Eye (tissue), 1 donor: Measurements from ENCODE around the gene DHX38.

Source experiments
- DNase-seq: peaks from one replicate; pipeline ENCODE4 v3.0.0-alpha.2; 2015

DHX38 gene

DNA sequence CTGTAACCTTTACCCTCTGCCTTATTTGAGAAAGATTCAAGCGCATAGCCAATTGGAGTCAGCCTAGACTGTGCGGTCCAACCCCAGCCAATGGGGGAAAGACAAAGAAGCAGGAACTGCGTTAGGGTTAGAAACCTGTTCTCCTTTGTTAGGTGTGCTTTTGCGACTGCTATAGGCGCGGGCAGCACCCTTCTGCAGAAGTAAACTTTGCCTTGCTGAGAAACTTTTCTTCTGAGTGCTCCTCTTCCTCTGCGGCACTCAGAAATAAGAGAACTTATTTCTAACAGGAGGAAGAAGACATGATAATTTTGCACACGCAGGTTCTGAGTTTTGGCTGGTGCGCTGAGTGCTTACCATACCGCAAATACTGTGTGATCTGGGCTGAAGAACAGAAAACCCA is 9.2 kb upstream of the DHX38 start:
- no peak for DNase-seq

DNA sequence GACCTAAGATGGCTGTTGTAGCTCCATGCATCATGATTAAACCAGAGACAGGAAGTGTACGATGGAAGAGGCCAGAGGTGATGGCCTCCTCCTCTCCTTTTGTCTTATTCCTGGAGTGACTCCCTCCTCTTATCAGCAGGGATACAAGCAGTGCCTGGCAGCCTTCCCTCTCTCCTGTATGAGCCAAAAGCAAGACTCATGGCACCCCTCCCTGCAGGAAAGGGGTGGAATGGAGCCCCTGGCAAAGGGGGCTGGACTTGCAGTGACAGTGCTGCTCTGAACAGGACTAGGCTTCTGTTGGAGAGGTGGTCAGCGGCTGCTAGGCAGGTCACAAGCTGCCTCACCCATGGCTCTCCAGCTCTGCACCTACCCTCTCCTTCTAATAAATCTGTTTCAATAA is 8.6 kb upstream of the DHX38 start:
- no peak for DNase-seq

DNA sequence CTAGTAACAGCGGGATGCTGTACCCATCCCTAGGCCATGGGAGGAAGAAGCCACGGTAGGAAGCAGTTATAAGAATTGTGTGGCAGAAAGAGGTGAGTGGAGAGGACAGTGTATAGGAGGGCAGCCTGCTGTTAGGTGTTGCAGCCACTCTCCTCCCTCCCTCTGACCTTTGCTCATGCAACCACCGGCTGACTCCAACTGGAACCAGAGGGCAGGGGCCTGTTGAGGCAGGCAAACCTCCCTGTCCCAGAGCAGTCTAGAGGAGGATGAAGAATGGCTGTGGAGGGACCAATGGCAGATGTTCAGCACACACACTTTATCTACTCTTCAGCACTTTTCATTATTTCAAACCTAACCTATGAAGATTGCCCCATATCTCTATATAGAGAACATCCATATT is 2.4 kb upstream of the DHX38 start:
- no peak for DNase-seq

DNA sequence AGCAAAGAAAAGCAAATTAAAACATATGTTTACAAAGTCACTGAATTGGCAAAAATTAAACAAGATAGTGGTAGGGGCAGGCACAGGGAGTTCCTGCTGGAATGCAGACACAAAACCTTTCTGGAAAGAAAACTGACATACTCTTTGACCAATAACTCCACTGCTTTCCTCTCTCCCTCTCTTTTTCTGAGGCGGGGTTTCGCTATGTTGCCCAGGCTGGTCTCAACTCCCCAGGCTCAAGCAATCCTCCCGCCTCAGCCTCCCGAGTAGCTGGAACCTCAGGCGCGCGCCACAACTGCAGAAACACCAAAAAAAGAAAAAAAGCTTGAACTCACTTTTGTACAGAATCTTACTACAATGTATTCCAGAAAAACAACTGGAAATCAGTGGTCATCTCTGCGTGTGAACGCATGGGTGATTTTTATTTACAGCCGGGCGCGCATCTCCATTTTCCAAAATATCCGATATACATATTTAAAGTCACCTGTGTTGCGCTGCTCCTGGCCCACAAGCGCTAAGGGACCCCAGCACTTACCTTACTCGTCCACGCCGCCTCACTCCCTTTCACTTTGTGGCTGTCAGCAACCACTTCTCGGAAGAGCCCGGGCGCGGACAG is 707 bp upstream of the DHX38 start:
- DNase-seq: peak; percentile 53

DNA sequence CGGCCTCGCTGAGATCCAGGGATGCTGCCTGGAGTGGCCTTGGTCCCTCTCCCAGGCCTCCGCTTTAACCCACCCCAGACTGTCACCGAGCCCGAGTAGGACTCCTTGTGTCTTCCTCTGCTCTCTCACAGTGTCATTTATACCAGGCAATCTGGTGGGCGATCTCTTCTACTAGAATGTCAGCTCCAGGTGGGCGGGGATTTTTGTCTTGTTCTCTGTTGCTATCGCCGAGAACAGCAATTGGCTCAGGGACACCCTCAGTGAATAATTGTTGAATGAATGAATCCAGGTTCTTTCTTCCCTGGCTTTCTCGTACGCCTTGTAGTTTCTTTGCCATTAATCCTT is 591 bp downstream of the DHX38 start:
- DNase-seq: no peak

DNA sequence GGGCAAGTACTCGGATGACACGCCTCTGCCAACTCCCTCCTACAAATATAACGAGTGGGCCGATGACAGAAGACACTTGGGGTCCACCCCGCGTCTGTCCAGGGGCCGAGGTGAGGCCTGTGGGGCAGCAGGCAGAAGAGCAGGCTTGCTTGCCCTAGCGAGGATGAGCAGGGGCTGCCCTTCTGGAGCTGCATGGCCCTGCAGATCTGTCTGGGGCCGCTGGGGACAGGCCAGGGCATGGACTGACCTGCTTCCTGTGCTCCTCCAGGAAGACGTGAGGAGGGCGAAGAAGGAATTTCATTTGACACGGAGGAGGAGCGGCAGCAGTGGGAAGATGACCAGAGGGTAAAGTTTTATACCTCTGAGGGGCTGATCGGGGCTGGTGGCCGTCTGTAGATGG is 5.3 kb downstream of the DHX38 start:
- DNase-seq: no peak

DNA sequence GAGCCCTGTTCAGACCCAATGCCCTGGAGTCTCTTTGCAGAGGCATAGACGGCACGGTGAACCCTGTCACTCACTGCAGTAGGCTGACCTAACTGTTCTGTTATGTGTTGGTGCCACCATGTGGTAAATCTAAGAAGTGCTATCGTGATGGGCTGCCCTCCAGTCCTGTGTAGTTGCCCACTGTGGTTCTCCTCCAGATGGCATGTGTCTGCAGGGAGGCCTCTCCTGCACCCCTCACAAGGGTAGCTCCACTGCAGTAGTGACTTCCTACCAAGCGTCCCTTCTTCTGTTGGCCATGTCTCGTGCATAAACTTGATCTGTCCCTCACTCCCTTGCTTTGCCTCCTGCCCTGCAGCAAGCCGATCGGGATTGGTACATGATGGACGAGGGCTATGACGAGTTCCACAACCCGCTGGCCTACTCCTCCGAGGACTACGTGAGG is 5.8 kb downstream of the DHX38 start:
- DNase-seq: peak; percentile 82

DNA sequence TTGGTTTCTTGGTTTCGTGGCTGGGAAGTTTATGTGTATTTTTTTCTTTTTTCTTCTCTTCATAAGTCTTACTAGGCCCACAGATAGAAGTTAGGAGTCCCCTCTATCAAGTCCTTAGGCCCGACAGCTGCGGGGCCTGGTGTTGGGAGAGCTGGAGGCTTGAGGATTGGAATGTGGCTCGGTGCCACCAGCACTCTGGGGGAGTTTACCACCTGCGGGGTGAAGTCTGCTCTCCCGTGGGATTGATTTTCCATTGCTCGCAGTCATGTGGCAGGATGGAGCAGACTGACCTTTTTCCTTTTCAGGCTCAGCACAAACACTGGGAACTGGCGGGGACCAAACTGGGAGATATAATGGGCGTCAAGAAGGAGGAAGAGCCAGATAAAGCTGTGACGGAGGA is 7.5 kb downstream of the DHX38 start:
- no peak for DNase-seq

DNA sequence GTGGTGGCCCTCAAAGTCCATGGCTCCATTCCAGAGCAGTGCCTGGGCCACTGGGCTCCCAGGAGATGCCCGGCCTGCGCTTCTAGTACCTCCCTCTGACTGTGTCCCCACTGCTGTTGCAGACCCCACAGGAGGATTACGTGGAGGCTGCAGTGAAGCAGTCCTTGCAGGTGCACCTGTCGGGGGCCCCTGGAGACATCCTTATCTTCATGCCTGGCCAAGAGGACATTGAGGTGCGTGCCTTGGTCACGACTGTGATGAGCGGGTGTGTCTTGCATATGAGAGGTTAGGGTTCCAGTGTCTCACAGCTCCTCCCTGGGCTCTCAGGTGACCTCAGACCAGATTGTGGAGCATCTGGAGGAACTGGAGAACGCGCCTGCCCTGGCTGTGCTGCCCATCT is 11.3 kb downstream of the DHX38 start:
- no peak for DNase-seq

DNA sequence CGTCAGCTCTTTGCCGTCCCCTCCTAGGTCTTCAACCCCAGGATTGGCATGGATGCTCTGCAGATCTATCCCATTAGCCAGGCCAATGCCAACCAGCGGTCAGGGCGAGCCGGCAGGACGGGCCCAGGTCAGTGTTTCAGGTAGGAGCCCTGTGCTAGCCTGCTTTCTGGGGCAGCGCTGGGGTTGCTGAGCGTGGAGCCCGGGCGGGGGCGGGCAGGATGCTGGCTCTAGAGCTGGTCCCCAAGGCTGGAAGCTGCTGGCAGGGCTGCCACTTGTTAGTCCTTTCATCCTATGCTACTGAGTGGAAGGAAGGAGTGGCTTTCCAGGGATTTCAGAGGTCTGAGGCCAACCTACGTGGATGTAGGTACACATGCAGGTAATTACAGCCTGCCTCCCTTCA is 12.3 kb downstream of the DHX38 start:
- DNase-seq: no peak

DNA sequence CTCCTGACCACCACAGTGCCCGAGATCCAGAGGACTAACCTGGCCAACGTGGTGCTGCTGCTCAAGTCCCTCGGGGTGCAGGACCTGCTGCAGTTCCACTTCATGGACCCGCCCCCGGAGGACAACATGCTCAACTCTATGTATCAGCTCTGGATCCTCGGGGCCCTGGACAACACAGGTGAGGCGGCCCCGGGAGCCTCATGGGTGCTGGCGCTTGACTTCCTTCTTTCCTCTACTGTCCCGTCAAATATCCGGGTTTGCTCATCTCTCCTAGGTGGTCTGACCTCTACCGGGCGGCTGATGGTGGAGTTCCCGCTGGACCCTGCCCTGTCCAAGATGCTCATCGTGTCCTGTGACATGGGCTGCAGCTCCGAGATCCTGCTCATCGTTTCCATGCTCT is 13.7 kb downstream of the DHX38 start:
- no peak for DNase-seq

DNA sequence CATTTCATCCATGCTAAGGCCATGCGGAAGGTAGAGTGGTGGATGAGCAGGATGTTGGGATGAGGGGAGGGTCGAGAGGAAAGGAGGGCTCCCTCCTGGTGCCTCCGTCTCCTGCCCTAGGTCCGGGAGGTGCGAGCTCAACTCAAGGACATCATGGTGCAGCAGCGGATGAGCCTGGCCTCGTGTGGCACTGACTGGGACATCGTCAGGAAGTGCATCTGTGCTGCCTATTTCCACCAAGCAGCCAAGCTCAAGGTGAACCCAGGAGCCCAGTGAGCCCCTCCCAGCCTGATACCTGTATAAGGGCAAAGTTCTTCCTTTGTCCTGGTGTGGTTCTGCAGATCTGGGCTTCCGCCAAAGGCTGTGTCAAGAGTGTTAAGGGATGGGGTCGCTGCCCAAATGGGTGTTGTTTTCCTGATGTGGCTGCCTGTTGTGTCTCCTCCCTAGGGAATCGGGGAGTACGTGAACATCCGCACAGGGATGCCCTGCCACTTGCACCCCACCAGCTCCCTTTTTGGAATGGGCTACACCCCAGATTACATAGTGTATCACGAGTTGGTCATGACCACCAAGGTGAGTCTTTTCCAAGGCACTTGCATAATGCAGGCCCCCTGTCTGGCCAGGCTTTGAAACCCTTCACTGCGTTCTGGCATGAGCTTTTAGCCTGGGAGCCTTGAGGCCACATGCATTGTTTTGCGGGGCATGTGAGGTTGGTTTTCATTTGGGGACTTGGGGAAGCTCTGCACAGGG is 14.9 kb downstream of the DHX38 start:
- no peak for DNase-seq

DNA sequence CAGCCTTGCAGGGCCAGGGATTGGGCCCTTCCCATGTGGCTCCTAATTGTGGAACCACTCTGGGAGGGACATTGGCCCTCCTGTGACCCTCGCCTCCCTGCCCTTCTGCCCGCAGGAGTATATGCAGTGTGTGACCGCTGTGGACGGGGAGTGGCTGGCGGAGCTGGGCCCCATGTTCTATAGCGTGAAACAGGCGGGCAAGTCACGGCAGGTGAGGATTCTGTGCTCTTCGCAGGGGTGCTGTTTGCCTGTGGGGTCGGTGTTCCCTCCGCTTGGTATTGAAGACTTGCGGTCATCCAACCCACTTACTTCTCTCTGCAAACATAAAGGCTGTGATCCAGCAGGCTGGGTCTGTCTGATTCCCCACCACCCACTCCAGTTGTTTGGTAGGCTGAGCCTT is 15.7 kb downstream of the DHX38 start:
- DNase-seq: no peak

DNA sequence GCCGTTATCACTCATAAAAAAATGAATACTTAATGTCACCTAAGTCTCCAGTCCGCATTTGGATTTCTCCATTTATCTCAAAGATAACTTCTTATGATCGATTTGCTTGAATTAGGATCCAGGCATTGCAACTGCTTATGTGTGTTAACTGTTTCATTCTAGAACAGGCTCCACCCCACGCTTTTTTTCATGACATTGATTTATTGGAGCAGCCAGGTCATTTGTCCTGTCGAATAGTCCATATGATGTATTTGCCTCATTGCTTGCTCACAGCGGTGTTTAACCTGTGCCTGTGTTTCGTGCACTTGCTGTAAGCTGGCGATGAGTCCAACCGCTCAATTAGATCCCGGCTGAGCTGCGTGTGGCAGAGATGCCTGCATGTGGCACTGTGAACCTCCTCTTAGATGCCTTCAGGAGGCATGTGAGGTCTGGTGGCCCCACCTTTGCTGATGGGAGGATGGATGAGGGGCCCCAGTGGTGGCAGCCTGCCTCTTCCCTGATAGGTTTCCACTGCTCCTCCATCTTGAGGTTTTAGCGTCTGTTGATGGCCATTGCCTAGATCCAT is 16.4 kb downstream of the DHX38 start:
- DNase-seq: no peak

DNA sequence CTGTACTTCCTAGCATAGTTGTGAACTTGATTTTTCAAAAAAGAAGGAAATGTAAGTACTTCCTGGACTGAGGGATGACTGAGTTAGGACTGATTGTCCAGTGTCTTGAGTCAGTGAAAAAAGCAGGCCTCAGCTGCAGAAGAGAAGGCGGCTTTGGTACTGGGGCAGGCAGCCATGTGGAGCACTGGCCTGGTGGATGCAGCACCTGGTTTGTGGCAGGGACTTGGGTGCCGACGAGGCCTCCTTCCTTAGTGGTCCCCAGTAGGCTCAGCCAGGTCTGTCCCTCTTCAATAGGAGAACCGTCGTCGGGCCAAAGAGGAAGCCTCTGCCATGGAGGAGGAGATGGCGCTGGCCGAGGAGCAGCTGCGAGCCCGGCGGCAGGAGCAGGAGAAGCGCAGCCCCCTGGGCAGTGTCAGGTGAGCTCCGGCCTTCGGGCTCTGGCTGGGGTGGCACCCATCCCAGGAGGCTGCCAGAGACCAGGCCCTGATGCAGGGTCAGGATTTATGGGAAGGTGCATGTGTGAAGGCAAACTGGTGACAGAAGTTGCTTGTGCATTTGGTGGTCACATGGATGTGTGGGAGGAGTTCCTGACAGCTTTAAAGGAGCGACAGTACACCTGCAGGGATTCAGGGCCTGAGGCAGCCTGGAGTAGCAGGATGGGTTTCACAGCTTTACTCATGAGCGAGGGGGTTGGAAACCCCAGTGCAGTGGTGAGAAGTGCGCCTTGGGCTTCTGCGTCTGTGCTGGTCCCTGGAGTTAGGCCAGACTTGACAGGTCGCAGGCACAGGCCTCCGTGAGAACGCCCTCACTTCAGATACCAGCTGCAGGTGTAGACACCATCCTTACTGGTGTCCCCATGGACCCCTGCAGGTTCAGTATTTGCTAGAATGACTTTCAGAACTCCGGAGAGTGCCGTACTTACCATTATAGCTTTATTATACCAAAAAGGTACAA is 17.3 kb downstream of the DHX38 start:
- DNase-seq: no peak

DNA sequence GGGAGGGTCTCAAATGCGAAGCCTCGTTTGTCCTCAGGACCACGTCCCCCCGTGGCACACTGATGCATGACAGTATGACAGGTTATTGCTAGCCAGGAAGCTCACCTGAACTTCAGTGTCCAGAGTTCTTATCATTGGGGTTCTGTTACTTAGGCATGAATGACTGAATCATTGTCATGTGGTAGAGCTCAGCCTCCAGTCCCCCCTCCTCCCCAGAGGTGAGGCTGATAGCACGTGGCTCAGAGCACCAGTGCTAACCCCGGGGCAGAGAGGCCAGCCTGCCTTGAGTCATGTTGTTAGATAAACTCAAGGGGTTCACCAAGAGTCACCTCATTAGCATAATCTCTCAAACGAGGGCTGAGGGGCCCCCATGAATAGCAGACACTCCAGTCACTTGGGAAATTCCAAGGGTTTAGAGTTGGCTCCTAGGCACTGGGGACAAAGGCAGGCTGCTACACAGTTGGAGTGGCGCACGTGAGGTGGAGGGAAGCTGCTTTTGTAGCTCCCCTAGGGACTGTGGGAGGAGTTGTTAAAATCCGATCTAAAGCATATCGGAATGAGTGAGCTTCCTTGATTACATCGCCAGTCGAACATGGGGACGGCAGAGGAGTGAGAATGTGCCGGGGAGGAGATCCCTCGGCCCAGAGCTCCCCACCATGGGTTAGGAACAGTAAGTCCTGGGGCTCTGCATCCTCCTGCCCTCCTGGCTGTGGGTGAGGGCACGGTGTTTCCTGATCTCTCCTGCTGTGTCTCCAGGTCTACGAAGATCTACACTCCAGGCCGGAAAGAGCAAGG is 18.2 kb downstream of the DHX38 start:
- no peak for DNase-seq

DNA sequence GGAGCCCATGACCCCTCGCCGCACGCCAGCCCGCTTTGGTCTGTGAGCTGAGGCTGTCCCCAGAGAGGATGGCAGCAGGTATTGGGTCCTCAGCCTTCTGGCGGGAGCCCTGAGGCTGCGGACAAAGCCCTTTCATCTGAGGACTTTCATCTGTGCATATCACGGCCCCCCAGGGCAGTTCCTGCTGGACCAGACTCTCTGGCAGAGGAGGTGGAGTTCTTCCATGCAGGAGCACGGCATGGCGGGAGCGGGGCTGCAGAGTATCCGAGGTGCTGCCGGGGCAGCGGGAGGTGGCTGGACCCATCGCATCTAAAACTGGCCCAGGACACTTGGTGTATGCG is 18.8 kb downstream of the DHX38 start:
- no peak for DNase-seq

DNA sequence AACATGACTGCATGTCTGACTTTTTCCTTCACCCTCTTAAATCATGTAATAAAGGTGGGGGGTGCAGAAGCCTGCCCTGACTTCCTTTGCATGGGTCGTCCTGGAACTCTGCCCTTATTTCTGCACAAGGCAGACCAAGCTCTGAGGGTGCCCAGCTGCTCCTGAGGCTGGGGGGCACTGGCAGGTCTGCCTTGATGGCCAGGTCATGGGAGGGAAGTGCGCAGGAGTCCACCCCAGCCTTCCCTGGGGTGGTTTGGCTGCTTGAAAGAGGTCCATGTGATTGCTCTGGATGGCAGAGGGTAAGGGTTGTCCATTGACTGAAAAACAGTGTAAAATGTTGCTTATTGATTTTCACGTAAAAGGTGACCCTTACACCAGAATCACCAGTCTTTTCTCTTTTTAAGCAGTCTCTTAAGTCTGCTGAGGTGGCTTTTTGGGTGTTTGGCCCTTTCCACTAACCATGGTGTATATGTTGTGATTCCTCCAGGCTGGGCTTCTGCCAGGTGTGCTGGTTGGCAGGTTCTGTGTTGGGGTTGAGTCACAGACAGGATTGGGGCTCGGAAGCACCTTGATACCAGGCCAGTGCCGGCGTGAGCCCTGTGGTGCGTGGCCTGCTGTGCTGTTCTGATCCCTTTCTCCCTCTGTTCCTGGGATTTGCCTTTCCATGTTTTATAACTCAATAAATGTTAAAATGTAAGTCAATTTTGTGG is 19.4 kb downstream of the DHX38 start:
- DNase-seq: no peak

DNA sequence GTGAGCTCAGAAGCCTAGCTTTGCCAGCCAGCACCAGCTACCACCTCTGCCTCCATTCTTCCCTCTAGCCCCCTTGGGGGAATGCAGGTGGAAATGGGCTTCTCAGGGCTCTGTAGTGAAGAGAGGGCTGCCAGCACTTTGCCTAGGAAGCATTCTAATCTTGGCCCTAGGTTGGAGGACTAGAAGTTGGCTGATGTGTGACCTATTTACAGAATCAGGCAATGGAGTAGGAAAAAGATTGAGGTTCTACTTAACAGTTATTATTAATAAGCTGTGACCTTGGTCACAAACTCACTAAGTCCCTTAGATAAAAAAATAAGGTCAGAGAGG is 19.9 kb downstream of the DHX38 start:
- no peak for DNase-seq

DNA sequence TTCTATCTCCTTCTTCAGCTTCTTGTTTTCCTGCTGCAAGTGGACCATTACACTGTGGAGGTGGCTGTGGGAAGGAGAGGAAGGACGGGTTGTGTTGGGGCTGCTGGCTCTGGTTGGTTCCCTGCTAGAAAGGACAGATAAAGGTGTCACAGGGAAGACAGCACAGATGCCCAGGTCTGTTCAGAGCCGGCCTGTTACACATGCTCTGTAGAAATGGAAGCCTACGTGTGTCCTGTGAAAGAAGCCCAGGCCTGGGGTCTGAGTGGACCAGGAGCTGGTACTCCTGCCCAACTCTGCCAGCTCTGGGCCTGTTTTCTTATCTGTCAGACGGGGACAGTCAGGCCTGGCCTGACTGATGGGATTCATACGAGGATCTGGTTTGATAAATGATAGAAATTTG is 26.4 kb downstream of the DHX38 start:
- no peak for DNase-seq

DNA sequence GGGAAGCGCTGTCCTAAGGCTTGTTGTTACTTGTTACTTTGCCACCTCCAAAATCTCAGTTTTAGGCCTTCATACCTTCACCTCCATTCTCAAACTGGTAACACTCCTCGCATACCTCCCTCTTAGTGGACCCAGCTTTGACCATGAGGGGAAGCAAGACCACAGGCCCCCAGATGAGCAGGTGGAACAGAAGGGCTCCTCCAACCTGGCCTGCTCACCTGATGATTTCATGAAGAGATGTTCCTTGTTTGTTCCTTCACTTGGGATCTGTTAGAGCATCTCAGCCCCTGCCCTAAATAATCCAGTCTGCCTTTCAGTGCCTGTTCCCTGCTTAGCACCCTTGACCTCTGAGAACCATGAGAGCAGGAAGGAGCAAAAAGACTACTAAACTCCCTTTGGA is 28.7 kb downstream of the DHX38 start:
- DNase-seq: no peak

DNA sequence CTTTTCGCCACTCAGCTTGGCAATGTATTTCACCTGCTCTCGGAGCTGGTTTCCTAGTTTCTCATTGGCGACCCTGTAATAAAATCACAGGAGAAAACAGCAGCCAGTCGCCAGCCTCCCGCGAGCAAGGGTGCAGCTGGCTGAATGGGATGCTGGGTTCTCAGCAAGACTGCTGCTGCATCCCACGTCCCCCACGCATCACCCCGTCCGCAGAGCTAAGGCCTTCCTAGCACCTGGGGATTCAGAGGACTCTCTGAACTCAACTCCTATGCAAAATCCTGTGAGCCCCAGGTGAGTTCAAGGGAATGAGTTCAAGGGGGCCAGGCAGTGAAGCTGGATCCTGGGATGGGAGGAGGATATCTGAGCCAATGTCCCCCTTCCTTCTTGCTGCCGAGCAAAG is 29.3 kb downstream of the DHX38 start:
- DNase-seq: no peak
